Brain pericyte (primary cell): ENCODE results near the gene ZMYM4.

Experiments
- DNase-seq: peaks from one replicate; pipeline ENCODE4 v3.0.0-alpha.2; 2012; ENCODE audit warnings: low read depth, low spot score

Gene ZMYM4

GRCh38 chr1:35406103-35406502 lies 137.6 kb downstream of the ZMYM4 start:
- no peak for DNase-seq

- no peak for DNase-seq
Observed at GRCh38 chr1:35407743-35408142, 139.2 kb downstream of the ZMYM4 start.

DNA sequence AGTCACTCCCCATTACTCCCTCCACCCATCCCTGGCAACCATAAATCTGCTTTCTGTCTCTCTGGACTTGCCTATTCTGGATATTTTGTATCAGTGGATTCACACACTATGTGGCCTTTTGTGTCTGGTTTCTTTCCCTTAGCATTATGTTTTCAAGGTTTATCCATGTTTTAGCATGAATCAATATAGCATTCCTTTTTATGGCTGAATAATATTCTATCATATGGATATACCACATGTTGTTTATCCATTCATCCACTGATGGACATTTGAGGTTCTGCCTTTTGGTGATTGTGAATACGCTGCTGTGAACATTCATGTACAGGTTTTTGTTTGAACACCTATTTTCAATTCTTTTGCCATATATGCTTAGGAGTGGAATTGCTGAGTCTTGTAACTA lies 140.4 kb downstream of the ZMYM4 start:
- DNase-seq: no peak

- DNase-seq: no peak
Observed at GRCh38 chr1:35426097-35426586, 157.6 kb downstream of the ZMYM4 start.

- no peak for DNase-seq
Observed at GRCh38 chr1:35428360-35428759, 159.9 kb downstream of the ZMYM4 start.

- DNase-seq: no peak
Observed at GRCh38 chr1:35430762-35431161, 162.3 kb downstream of the ZMYM4 start.

GRCh38 chr1:35431173-35431599 lies 162.7 kb downstream of the ZMYM4 start:
- no peak for DNase-seq

- no peak for DNase-seq
Observed at GRCh38 chr1:35432231-35432630, 163.7 kb downstream of the ZMYM4 start.

DNA sequence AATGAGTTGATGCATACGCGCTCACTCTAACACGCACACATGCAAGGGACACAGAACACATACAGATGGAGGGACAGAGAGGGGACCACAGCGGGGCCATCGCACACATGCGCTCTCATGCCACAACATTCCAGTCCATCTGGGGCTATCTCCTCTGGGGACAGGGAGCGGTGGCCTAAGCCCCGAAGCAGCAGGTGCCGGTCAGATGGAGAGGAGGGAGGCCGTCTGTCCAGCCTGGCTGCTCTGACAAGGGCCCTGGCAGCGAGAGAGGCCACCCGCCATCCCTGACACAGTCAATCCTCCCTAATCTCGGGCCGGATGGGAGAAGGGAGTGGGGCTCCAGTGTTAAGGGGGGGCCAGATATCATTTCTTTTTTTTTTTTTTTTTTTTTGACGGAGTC lies 165.2 kb downstream of the ZMYM4 start:
- DNase-seq: no peak

GRCh38 chr1:35434703-35435102 lies 166.2 kb downstream of the ZMYM4 start:
- no peak for DNase-seq

DNA sequence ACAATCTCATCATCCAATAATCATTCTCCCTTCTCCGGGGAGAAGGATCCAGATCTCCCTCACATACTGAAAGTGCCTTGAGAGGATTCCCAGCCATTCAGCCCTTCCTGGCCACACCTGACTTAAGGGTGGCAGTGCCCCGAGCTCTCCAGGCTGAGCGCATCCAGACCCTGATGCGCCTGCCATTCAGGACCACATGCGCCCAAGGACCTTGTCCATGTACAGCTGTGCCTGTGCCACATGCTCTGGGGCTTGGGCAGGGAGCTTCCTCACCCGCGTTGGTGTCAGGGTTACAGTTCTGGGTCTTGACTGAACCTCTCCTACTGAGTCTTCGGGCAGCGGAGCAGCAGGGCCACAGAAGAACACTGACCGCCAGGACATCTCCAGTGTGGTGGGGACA lies 167.6 kb downstream of the ZMYM4 start:
- DNase-seq: no peak

- no peak for DNase-seq
Observed at GRCh38 chr1:35437200-35437599, 168.7 kb downstream of the ZMYM4 start.

DNA sequence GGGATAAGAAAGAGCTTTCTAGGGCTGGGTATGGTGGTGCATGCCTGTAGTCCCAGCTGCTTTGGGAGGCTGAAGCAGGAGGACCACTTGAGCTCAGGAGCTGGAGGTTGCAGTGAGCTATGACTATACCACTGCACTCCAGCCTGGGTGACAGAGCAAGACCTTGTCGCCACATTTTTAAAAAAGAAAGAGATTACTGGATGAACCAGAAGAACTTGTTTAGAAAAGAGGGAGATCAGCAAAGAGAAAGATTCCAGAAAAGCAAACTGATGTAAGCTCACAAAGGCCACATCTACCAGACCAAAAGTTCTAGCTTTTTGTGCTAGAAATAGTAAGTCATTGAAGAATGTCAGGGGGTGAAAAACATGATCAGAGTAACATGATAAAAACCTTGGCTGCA lies 171.1 kb downstream of the ZMYM4 start:
- no peak for DNase-seq

- DNase-seq: no peak
Observed at GRCh38 chr1:35441926-35442579, 173.5 kb downstream of the ZMYM4 start.

DNA sequence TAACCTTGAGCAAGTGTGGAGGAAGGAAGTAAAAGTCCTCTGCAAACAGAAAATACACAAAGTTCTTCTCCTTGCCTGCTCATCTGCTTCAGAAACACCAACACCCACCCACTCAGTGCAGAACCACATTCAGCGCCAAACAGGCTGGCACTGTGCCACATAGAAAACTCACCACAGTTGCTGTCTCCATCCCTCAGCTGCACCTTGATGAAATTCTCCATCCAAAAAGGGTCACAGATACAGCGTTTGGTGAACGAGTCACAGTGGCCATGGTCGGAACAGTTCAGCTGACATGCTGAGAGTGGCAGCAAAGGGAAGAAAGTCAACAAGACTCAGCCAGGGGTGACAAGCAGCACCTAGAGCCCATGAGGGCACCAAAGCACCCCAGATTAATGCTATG lies 174.2 kb downstream of the ZMYM4 start:
- DNase-seq: no peak

DNA sequence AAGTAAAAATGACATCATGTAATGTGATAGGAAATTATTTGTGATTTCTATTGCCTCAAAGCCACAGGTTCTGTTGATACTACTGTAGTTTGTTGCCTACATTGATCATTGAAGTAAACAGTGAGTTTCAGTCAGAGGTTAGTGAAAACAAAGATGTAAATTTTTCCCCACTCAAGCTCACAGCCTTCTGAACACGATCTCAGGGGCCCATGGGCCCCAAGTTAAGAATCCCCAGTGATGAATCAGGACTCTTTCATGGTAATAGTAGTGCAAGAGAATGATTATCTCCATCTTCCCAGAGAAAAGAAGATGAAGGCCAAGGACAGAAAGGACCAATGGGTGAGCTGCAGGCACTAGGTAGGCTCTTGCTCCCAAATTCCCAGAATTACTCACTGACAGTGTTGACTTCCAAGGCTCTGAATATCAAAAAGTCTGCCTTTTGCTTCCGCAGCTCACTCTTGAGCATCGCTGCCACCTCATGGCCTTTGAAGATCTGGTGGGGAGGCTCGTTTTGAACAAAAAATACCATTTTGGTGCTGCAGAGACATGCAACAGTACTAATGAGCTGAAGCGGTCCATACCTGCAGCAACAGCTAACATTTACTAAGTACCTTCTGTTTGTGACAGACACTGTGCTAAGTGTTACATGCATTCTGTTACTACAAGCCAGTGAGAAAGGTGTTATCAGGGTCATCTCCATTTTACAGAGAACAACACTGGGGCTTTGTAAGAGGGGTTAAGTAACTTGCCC lies 175.4 kb downstream of the ZMYM4 start:
- DNase-seq: no peak

DNA sequence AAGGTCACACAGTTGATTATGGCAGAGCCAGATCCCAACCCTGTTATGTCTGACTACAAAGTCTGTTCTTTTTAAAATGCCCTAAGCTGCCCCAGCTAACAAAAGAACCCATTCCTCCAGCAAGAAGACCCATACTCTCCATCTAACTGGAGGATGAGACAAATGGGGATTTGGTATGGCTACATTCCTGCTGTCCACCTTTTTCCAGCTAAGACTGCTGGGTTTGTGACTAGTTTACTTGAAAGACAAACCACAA lies 175.9 kb downstream of the ZMYM4 start:
- no peak for DNase-seq

- no peak for DNase-seq
Observed at GRCh38 chr1:35447278-35447677, 178.8 kb downstream of the ZMYM4 start.

DNA sequence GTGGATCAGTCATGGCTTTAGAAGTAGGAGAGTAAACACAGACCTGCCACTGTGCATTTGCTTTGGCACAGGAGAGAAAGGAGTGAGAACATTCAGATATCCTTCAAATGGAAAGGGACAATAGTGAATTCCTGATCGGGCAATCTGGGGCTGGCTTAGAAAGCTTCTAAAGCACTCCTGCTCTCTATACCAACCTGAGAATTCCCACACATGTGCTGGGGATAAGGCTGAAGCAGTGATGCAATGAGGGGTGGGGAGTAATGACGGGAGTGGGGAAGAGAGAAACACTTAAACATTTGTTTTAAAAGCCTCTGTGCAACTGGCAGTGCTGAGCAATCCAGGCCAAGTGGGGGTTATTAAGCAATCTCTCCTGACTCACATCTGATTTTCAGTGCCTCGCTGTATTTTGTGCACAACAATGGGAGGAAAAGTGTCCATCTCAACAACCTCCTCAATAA lies 179.9 kb downstream of the ZMYM4 start:
- peak; percentile 43 for DNase-seq

DNA sequence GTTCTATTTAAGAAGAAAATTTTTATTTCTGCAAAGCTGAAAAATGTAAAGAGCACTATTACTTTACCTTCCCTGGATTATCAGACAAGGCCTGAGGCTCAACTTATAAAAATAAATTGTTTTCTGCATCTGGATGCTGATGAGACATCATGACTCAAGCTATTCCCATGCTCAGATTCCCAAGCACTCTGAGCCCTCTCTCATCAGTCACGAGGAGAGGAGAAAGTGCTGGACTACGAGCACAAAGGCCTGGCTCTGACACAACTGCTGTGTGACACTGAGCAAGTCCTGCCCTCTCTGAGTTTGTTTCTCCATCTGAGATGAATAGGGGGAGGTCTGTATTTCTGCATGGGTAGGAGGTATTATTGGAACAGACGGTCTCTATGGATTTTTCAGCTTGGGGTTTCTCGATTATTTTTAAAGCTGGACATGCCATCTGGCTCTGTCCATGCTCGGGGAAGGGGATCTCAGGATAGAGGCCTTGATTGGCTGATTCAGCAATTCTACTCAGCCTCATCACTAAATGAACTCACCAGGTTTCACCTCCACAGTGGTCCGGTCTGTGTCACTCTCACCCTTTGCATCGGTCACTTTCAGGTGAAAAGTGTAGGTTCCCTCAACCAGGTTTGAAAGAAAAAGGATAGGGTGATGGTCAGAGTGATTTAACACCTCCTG lies 181.0 kb downstream of the ZMYM4 start:
- peak; percentile 47 for DNase-seq

GRCh38 chr1:35451125-35451528 lies 182.6 kb downstream of the ZMYM4 start:
- peak; percentile 25 for DNase-seq

DNA sequence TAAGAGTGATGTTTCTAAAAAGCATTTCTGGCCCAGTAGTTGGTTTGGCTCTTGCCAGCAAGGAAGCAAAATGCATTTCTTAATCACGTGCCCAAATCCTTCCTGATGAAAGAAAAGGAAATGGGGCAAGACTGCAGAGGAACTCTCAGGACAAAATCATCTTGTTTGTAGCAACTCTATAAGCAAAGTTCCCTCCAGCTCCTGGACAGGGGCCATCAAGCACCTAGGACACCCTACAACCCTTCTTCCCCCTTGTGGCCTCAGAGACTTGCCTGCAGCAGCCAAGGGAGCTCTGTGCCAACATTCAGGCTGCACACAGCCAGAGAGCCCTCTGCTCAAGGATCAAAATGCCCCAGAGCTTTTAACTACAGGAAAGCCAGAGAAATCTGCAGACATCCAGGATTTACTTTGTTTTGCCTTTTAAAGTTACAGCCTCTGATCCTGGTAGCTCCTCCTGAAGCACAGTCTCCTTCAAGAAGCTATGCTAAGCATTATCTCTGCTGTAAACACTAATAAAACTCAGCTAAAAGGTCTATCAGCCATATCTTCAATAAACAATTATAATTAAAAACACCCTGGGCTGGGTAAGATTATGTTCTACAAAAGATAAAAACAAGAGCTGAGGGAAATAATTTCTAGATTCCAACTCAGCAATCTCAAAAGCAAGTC lies 183.7 kb downstream of the ZMYM4 start:
- no peak for DNase-seq
